ENCODE measurements around the gene GRAMD2B. TPM values are rescaled to one million over a fixed set of nuclear protein-coding genes. Genes with fewer than 3 reads are reported as not detected.

Gene GRAMD2B
- total and polyA plus RNA-seq, 2 experiments from 2014 or later = 90.4 to 128 TPM

GRCh38 chr5:126455728-126456127, 32.5 kb downstream of the GRAMD2B start:
- in situ Hi-C loops (cut with MboI) = no loop called here
- Histone ChIP-seq H3K79me2 (ENCODE audit: insufficient read depth) (peaks cover 98% of the 10 kb centered on the region), H3K36me3 (ENCODE audit: low read depth) (peaks cover 65% of the 10 kb centered on the region)

GRCh38 chr5:126456217-126456820, 33.1 kb downstream of the GRAMD2B start:
- Histone ChIP-seq H3K9me2 (ENCODE audit: insufficient read depth) (no peaks in the 10 kb centered on the region), H2AFZ (no peak overlapping the region), H3K27ac (peak overlapping the region; percentile 1; the same call in 1 of the 2 replicates), H4K20me1 (ENCODE audit: insufficient read depth) (no peaks in the 10 kb centered on the region), H3F3A (ENCODE audit: insufficient read depth) (peaks cover 49% of the 10 kb centered on the region), H3K27me3 (replicated peaks; ENCODE audit: insufficient read depth) (no peaks in the 10 kb centered on the region), H3K4me2 (ENCODE audit: unreplicated experiment) (no peak overlapping the region), H3K9me3 (ENCODE audit: low read depth) (no peaks in the 10 kb centered on the region), H3K36me3 (ENCODE audit: low read depth) (peaks cover 69% of the 10 kb centered on the region), H3K79me2 (ENCODE audit: insufficient read depth) (peaks cover 98% of the 10 kb centered on the region), H3K4me1 (ENCODE audit: insufficient read depth) (peaks cover 40% of the 10 kb centered on the region), H3K4me3 (no peak overlapping the region), H3K9ac (no peak overlapping the region)
- in situ Hi-C loops (cut with MboI) = no loop called here
- WGBS, 2 experiments (ENCODE audit: low coverage in 1 of 2, low lambda C conversion rate in 2 of 2, missing lambda C conversion rate in 2 of 2) = 79 to 81% methylated on average over 6 of the region's 6 CpGs
- no peak for DNase-seq
- no peak for TF ChIP-seq EZH2 (IDR thresholded peaks at IDR 0.05; ENCODE audit: insufficient read depth, poor library complexity, severe bottlenecking)
- no peak for TF ChIP-seq EZH2phosphoT487 (IDR thresholded peaks at IDR 0.05; ENCODE audit: insufficient read depth, low read depth)

More at GRCh38 chr5:126455728-126456127, 32.5 kb downstream of the GRAMD2B start:
- H3K9me2 ChIP-seq (ENCODE audit: insufficient read depth) = no peaks in the 10 kb centered on the region
- TF ChIP-seq EZH2 (IDR thresholded peaks at IDR 0.05; ENCODE audit: insufficient read depth, poor library complexity, severe bottlenecking) (no peak), EZH2phosphoT487 (IDR thresholded peaks at IDR 0.05; ENCODE audit: insufficient read depth, low read depth) (no peak)
- no peak overlapping the region for H3K9ac ChIP-seq
- peak overlapping the region; percentile 1; the same call in 1 of the 2 replicates for H3K27ac ChIP-seq
- H3K9me3 ChIP-seq (ENCODE audit: low read depth) = no peaks in the 10 kb centered on the region
- WGBS, 2 experiments (ENCODE audit: low coverage in 1 of 2, low lambda C conversion rate in 2 of 2, missing lambda C conversion rate in 2 of 2) = 91 to 100% methylated on average over 1 of the region's 1 CpG
- DNase-seq = no peak
- peaks cover 52% of the 10 kb centered on the region for H3F3A ChIP-seq (ENCODE audit: insufficient read depth)
- no peaks in the 10 kb centered on the region for H3K27me3 ChIP-seq (replicated peaks; ENCODE audit: insufficient read depth)
- H4K20me1 ChIP-seq (ENCODE audit: insufficient read depth) = no peaks in the 10 kb centered on the region
- no peak overlapping the region for H3K4me3 ChIP-seq
- H2AFZ ChIP-seq = no peak overlapping the region
- H3K4me2 ChIP-seq (ENCODE audit: unreplicated experiment) = peak overlapping the region; percentile 2
- peaks cover 40% of the 10 kb centered on the region for H3K4me1 ChIP-seq (ENCODE audit: insufficient read depth)

DNA sequence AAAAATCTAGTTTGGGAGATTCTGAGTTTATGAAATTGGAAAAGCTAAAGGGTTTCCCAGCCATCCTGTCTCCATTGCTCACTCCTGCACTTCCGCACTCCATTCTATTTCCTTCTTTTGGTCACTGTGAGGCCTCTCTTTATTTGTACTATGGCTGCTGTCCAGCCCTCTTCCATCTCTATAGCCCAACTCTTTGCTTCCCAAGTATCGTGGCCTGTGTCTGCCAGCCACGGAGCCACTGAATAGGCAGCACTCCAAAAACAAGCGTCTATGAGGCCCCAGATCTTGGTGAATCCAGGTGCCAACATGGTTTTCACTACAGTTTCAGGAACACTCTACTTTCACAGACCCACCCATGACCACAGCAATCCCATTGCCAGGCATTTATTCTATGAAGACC, 37.2 kb downstream of the GRAMD2B start:
- 90 to 96% methylated on average over 4 of the region's 4 CpGs for WGBS, 2 experiments (ENCODE audit: low coverage in 1 of 2, low lambda C conversion rate in 2 of 2, missing lambda C conversion rate in 2 of 2)
- Histone ChIP-seq H3K27me3 (replicated peaks; ENCODE audit: insufficient read depth) (no peaks in the 10 kb centered on the region), H3K4me1 (ENCODE audit: insufficient read depth) (peaks cover 6% of the 10 kb centered on the region), H3K27ac (no peak overlapping the region), H3K4me2 (ENCODE audit: unreplicated experiment) (no peak overlapping the region), H3K9me2 (ENCODE audit: insufficient read depth) (no peaks in the 10 kb centered on the region), H3F3A (ENCODE audit: insufficient read depth) (peaks cover 55% of the 10 kb centered on the region), H3K79me2 (ENCODE audit: insufficient read depth) (peaks cover 98% of the 10 kb centered on the region), H3K9ac (no peak overlapping the region), H3K9me3 (ENCODE audit: low read depth) (no peaks in the 10 kb centered on the region), H4K20me1 (ENCODE audit: insufficient read depth) (no peaks in the 10 kb centered on the region), H3K4me3 (no peak overlapping the region), H3K36me3 (ENCODE audit: low read depth) (peaks cover 71% of the 10 kb centered on the region), H2AFZ (no peak overlapping the region)
- no peak for DNase-seq
- in situ Hi-C loops (cut with MboI) = no loop called here
- TF ChIP-seq EZH2 (IDR thresholded peaks at IDR 0.05; ENCODE audit: insufficient read depth, poor library complexity, severe bottlenecking) (no peak), EZH2phosphoT487 (IDR thresholded peaks at IDR 0.05; ENCODE audit: insufficient read depth, low read depth) (no peak)

GRCh38 chr5:126460977-126461376, 37.8 kb downstream of the GRAMD2B start:
- in situ Hi-C loops (cut with MboI) = no loop called here
- peaks cover 1% of the 10 kb centered on the region for H3K4me1 ChIP-seq (ENCODE audit: insufficient read depth)
- H3K9ac ChIP-seq = no peak overlapping the region
- no peaks in the 10 kb centered on the region for H3K27me3 ChIP-seq (replicated peaks; ENCODE audit: insufficient read depth)
- no peaks in the 10 kb centered on the region for H4K20me1 ChIP-seq (ENCODE audit: insufficient read depth)
- H3K27ac ChIP-seq = no peak overlapping the region
- no peaks in the 10 kb centered on the region for H3K9me2 ChIP-seq (ENCODE audit: insufficient read depth)
- DNase-seq = no peak
- no peak overlapping the region for H3K4me3 ChIP-seq
- peaks cover 58% of the 10 kb centered on the region for H3F3A ChIP-seq (ENCODE audit: insufficient read depth)
- no peak overlapping the region for H3K4me2 ChIP-seq (ENCODE audit: unreplicated experiment)
- peaks cover 76% of the 10 kb centered on the region for H3K36me3 ChIP-seq (ENCODE audit: low read depth)
- no peak overlapping the region for H2AFZ ChIP-seq
- H3K9me3 ChIP-seq (ENCODE audit: low read depth) = no peaks in the 10 kb centered on the region
- no peak for TF ChIP-seq EZH2phosphoT487 (IDR thresholded peaks at IDR 0.05; ENCODE audit: insufficient read depth, low read depth)
- TF ChIP-seq EZH2 (IDR thresholded peaks at IDR 0.05; ENCODE audit: insufficient read depth, poor library complexity, severe bottlenecking) = no peak
- WGBS, 2 experiments (ENCODE audit: low coverage in 1 of 2, low lambda C conversion rate in 2 of 2, missing lambda C conversion rate in 2 of 2) = 100% methylated on average over 1 of the region's 1 CpG
- H3K79me2 ChIP-seq (ENCODE audit: insufficient read depth) = peaks cover 98% of the 10 kb centered on the region

Measured in GM23248 (cell line).